Motor neuron (in vitro differentiated cells): ENCODE measurements around the gene SPRED1. TPM values are rescaled to one million over a fixed set of nuclear protein-coding genes. Genes with fewer than 3 reads are reported as not detected.

Experiments used
- ATAC-seq, 8 experiments: fragments of 200-7000 bp; cut with Tn5 transposase; replicated peaks in 6 of 8; 2 replicates each; pipeline ENCODE4 v1.8.0; 2021; ENCODE audit warnings: mild to moderate bottlenecking in 8 of 8, moderate library complexity in 8 of 8
- H3K27ac ChIP-seq, 2 donors: fragments of 250-450 bp; sonication (Bioruptor Pico); 2 replicates each; pipeline ENCODE4 v1.9.0; 2021; ENCODE audit warnings: antibody characterized with exemption in 2 of 2, mild to moderate bottlenecking in 2 of 2, moderate library complexity in 1 of 2
- H3K4me1 ChIP-seq, 2 donors: fragments of 250-450 bp; sonication (Bioruptor Pico); replicated peaks in 1 of 2; 2 replicates each; pipeline ENCODE4 v1.6.1; 2021; ENCODE audit warnings: antibody characterized with exemption in 2 of 2, mild to moderate bottlenecking in 2 of 2, moderate library complexity in 1 of 2
- H3K4me3 ChIP-seq, 5 donors: fragments of 250-450 bp; sonication (Bioruptor Pico); 2 replicates each; pipeline ENCODE4 v1.9.0; 2021; ENCODE audit warnings: antibody characterized with exemption in 5 of 5, mild to moderate bottlenecking in 5 of 5, moderate library complexity in 4 of 5
- WGBS, 10 experiments: fragments of 450-650 bp; shearing (Covaris generic); methylation state at CpG; one replicate each; pipeline ENCODE4 v1.0.0; 2022; 5-methylcytosine and 5-hydroxymethylcytosine counted together
- in situ Hi-C, 9 experiments: fragments of 400-800 bp; cut with MboI; loops; one replicate each; pipeline ENCODE4 v1.15.0; 2021; ENCODE audit warnings: low sequenced_read_pairs in 9 of 9, low pct_unique_long_range_greater_than_20kb in 2 of 9; ENCODE audit not compliant: unreplicated experiment in 9 of 9
- total RNA-seq, 8 experiments: library from RNA; unstranded; fragments of 300-600 nt; gene quantifications; 2 replicates each; pipeline versions ENCODE4 v1.2.3 to v1.2.4, GENCODE V29; 2022

SPRED1 gene
- 10 to 100 TPM; 10.1 to 46.0 (median 17.6) TPM for total RNA-seq

- Histone ChIP-seq H3K4me1 (peaks cover 3 to 8% of the 10 kb centered on the region in 2 donors), H3K4me3 (peak within 1 kb of the TSS; percentile 81 to 99 (median 90)), H3K27ac (peak within 1 kb of the TSS; percentile 94)
- ATAC-seq = peak; percentile 32 to 47 (median 42)
- in situ Hi-C loops = loop anchor here in 1 of 9 experiments (25.0 kb wide), 1 partner anchor 190 kb away; no protein-coding TSS in a partner anchor
- 0% methylated on average over 2 of the region's 75 CpGs; no CpG with 5 or more reads in 8 of the 10 experiments for WGBS, 10 experiments
Measured at GRCh38 chr15:38252481-38253350, at the start of gene SPRED1. Gene SPRED1 (plus strand): TSS chr15:38252836. CDS start chr15:38253186, 350 bp downstream.

- no peak overlapping the region for H3K4me3 ChIP-seq
- peaks cover 0 to 16% of the 10 kb centered on the region in 2 donors for H3K4me1 ChIP-seq
- 0 to 96% (median 81%) methylated on average over 1 to 3 of the region's 3 CpGs for WGBS, 10 experiments
- H3K27ac ChIP-seq = no peak overlapping the region
- ATAC-seq = peak in 2 of 8 experiments; percentile 24 to 70
- in situ Hi-C loops = no loop called here
Measured at GRCh38 chr15:38205526-38206272, 46.9 kb upstream of the SPRED1 start.

GRCh38 chr15:38207621-38208020 lies 45.0 kb upstream of the SPRED1 start:
- no peak overlapping the region for H3K27ac ChIP-seq
- H3K4me3 ChIP-seq = no peak overlapping the region
- in situ Hi-C loops = no loop called here
- peaks cover 0 to 7% of the 10 kb centered on the region in 2 donors for H3K4me1 ChIP-seq
- ATAC-seq = no peak
- WGBS, 10 experiments = 80 to 100% (median 100%) methylated on average over 1 to 2 of the region's 2 CpGs; no CpG with 5 or more reads in 1 of the 10 experiments

- Histone ChIP-seq H3K27ac (no peak overlapping the region), H3K4me3 (no peak overlapping the region), H3K4me1 (peaks cover 0 to 7% of the 10 kb centered on the region in 2 donors)
- in situ Hi-C loops = no loop called here
- ATAC-seq = no peak
- WGBS, 10 experiments = 80 to 100% (median 100%) methylated on average over 1 of the region's 1 CpG; no CpG with 5 or more reads in 3 of the 10 experiments
Measured at GRCh38 chr15:38208206-38208605, 44.4 kb upstream of the SPRED1 start.

- in situ Hi-C loops = no loop called here
- Histone ChIP-seq H3K27ac (no peak overlapping the region), H3K4me1 (peaks cover 0 to 7% of the 10 kb centered on the region in 2 donors), H3K4me3 (no peak overlapping the region)
- 75 to 100% (median 100%) methylated on average over 2 of the region's 2 CpGs; no CpG with 5 or more reads in 3 of the 10 experiments for WGBS, 10 experiments
- no peak for ATAC-seq
Measured at GRCh38 chr15:38208779-38209178, 43.9 kb upstream of the SPRED1 start.

- H3K27ac ChIP-seq = no peak overlapping the region
- H3K4me1 ChIP-seq = peaks cover 0 to 1% of the 10 kb centered on the region in 2 donors
- no peak overlapping the region for H3K4me3 ChIP-seq
- in situ Hi-C loops = no loop called here
- ATAC-seq = no peak
Measured at GRCh38 chr15:38211249-38211648, 41.4 kb upstream of the SPRED1 start.

GRCh38 chr15:38211811-38212210 lies 40.8 kb upstream of the SPRED1 start:
- H3K4me1 ChIP-seq = no peaks in the 10 kb centered on the region
- in situ Hi-C loops = no loop called here
- H3K27ac ChIP-seq = no peak overlapping the region
- WGBS, 10 experiments = 60 to 100% (median 100%) methylated on average over 1 to 2 of the region's 4 CpGs; no CpG with 5 or more reads in 6 of the 10 experiments
- no peak for ATAC-seq
- no peak overlapping the region for H3K4me3 ChIP-seq

GRCh38 chr15:38212729-38213351 lies 39.8 kb upstream of the SPRED1 start:
- WGBS, 10 experiments = 0 to 100% (median 63%) methylated on average over 1 to 3 of the region's 3 CpGs
- Histone ChIP-seq H3K4me3 (no peak overlapping the region), H3K4me1 (peaks cover 7% of the 10 kb centered on the region in 2 donors), H3K27ac (no peak overlapping the region)
- in situ Hi-C loops = no loop called here
- ATAC-seq = peak in 3 of 8 experiments; percentile 39 to 60 (median 57)

- Histone ChIP-seq H3K27ac (no peak overlapping the region), H3K4me3 (no peak overlapping the region), H3K4me1 (peaks cover 12% of the 10 kb centered on the region in 2 donors)
- in situ Hi-C loops = no loop called here
- 100% methylated on average over 1 to 2 of the region's 2 CpGs; no CpG with 5 or more reads in 7 of the 10 experiments for WGBS, 10 experiments
- ATAC-seq = no peak
Measured at GRCh38 chr15:38213356-38213755, 39.3 kb upstream of the SPRED1 start.

- Histone ChIP-seq H3K4me1 (peaks cover 12 to 13% of the 10 kb centered on the region in 2 donors), H3K27ac (no peak overlapping the region), H3K4me3 (no peak overlapping the region)
- in situ Hi-C loops = no loop called here
- WGBS, 10 experiments = 80 to 100% (median 100%) methylated on average over 1 of the region's 1 CpG; no CpG with 5 or more reads in 3 of the 10 experiments
- ATAC-seq = no peak
Measured at GRCh38 chr15:38215707-38216106, 36.9 kb upstream of the SPRED1 start.

- WGBS, 10 experiments = 13 to 100% (median 86%) methylated on average over 1 to 4 of the region's 4 CpGs; no CpG with 5 or more reads in 2 of the 10 experiments
Measured at GRCh38 chr15:38216763-38217162, 35.9 kb upstream of the SPRED1 start.

GRCh38 chr15:38217191-38217595 lies 35.4 kb upstream of the SPRED1 start:
- Histone ChIP-seq H3K27ac (no peak overlapping the region), H3K4me3 (no peak overlapping the region), H3K4me1 (peaks cover 12 to 13% of the 10 kb centered on the region in 2 donors)
- peak in 3 of 8 experiments; percentile 74 to 80 (median 78) for ATAC-seq
- 0 to 100% (median 90%) methylated on average over 1 to 3 of the region's 3 CpGs; no CpG with 5 or more reads in 5 of the 10 experiments for WGBS, 10 experiments
- in situ Hi-C loops = no loop called here

More at GRCh38 chr15:38216763-38217162, 35.9 kb upstream of the SPRED1 start:
- peaks cover 12 to 13% of the 10 kb centered on the region in 2 donors for H3K4me1 ChIP-seq
- no peak overlapping the region for H3K4me3 ChIP-seq
- no peak overlapping the region for H3K27ac ChIP-seq
- in situ Hi-C loops = no loop called here
- peak in 3 of 8 experiments; percentile 9 to 71 (median 12) for ATAC-seq
